ENCODE results near the gene LDHD.
A peak's percentile ranks its signal among the peaks of the same experiment; 100 is the strongest.

Gene LDHD

DNA sequence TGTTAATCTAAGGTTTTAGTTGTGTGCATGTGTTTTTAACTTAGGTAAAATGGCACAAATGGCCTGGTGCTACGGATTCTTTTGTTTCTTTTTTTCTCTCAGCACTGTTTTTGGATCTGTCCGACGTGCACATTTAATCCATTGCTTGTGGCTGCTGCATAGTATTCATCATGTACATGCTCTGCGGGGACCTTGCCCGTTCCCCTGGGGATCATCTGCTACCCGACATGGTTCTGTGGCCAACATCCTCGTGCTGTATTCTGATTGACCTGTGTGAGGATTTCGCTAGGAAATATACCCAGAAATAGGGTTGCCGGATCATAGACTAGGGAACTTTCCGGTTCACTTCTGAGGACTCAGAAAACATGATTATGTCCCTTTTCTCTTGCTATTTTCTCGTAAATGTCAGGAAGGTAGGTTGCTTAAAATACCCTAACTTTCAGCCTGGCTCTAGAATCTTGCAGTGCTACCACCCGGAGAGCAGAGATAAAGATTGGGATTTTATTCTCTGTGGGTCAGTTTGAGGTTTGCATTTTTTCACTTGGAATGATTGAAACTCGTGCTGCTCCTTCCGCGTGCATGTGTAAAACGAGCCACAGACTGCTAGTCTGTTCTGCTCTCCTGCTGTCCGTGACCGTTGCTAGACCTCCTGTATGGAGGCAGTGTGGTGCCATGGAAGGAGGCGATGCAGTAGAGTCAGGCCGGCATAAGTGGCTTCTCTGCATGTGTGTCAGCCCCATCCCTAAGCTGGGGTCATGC, 42.9 kb downstream of the LDHD start:
- no peaks in the 10 kb centered on the region for H3K9me3 ChIP-seq (replicated peaks; ENCODE audit: low read length)
- no peak overlapping the region for H3K4me3 ChIP-seq (ENCODE audit: low read length)
- H3K36me3 ChIP-seq (ENCODE audit: insufficient read depth, low read length), result no peaks in the 10 kb centered on the region
- H3K4me1 ChIP-seq (ENCODE audit: control insufficient read depth, insufficient read depth, low read length), result peaks cover 4% of the 10 kb centered on the region
- H3K9ac ChIP-seq (ENCODE audit: low read depth, low read length), result no peak overlapping the region
- H3K4me2 ChIP-seq (ENCODE audit: low read length), result peak overlapping the region; percentile 32
- H3K27me3 ChIP-seq (ENCODE audit: control insufficient read depth, insufficient read depth, low read length), result no peaks in the 10 kb centered on the region

DNA sequence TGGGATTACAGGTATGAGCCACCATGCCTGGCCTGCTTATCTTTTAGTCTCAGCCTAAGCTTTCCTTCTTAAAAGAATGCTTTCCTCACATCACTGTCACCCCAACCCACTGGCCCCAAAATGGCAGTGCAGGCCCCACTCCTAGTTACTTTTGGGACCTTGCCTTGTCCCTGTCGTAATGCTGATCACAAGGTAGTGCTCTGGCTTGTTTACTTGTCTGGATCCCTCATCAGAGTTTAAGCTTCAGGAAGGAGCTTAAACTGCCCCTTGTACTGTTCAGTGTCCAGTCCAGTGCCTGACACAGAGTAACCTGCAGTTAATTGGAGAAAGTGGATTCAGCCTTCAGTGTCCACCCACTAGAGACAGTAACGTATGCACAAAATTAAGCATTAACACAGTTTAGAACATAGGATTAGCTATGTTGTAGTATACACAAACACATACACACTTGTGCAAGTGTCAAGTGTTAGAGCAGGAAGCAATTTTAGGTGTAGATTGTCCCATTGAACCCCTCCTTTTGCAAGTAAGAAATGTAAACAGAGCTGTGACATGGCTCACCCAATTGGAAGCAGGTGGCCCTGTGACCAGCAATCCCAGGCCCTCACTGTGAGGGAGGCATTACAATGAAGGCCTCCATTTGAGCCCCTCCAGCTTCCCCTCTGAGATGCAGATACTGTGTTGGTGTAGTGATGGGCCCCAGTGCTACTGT, 44.2 kb downstream of the LDHD start:
- Histone ChIP-seq H3K4me1 (ENCODE audit: control insufficient read depth, insufficient read depth, low read length) (peaks cover 3% of the 10 kb centered on the region), H3K27me3 (ENCODE audit: control insufficient read depth, insufficient read depth, low read length) (no peaks in the 10 kb centered on the region), H3K9me3 (replicated peaks; ENCODE audit: low read length) (no peaks in the 10 kb centered on the region), H3K4me3 (ENCODE audit: low read length) (no peak overlapping the region), H3K4me2 (ENCODE audit: low read length) (no peak overlapping the region), H3K9ac (ENCODE audit: low read depth, low read length) (no peak overlapping the region), H3K36me3 (ENCODE audit: insufficient read depth, low read length) (no peaks in the 10 kb centered on the region)

DNA sequence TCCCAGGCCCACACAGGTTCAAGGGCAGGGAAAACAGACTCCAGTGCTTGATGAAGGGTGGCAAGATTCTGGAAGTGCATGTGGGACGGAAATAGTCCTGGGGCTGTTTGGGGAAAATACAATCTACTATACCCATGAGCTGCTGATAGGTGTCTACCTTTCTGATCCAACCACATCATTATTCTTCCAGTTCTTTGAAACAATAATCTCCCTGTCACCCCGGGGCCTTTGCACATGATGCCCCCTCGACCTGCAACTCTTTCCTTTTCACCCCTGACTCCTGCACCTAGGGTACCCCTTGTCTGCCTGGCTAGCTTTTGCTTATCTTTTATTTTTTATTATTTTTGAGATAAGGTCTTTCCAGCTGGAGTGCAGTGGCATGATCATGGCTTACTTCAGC, 45.0 kb downstream of the LDHD start:
- no peak overlapping the region for H3K4me2 ChIP-seq (ENCODE audit: low read length)
- no peak overlapping the region for H3K9ac ChIP-seq (ENCODE audit: low read depth, low read length)
- no peak overlapping the region for H3K4me3 ChIP-seq (ENCODE audit: low read length)
- H3K27me3 ChIP-seq (ENCODE audit: control insufficient read depth, insufficient read depth, low read length), result no peaks in the 10 kb centered on the region
- peaks cover 3% of the 10 kb centered on the region for H3K4me1 ChIP-seq (ENCODE audit: control insufficient read depth, insufficient read depth, low read length)
- H3K9me3 ChIP-seq (replicated peaks; ENCODE audit: low read length), result no peaks in the 10 kb centered on the region
- no peaks in the 10 kb centered on the region for H3K36me3 ChIP-seq (ENCODE audit: insufficient read depth, low read length)

DNA sequence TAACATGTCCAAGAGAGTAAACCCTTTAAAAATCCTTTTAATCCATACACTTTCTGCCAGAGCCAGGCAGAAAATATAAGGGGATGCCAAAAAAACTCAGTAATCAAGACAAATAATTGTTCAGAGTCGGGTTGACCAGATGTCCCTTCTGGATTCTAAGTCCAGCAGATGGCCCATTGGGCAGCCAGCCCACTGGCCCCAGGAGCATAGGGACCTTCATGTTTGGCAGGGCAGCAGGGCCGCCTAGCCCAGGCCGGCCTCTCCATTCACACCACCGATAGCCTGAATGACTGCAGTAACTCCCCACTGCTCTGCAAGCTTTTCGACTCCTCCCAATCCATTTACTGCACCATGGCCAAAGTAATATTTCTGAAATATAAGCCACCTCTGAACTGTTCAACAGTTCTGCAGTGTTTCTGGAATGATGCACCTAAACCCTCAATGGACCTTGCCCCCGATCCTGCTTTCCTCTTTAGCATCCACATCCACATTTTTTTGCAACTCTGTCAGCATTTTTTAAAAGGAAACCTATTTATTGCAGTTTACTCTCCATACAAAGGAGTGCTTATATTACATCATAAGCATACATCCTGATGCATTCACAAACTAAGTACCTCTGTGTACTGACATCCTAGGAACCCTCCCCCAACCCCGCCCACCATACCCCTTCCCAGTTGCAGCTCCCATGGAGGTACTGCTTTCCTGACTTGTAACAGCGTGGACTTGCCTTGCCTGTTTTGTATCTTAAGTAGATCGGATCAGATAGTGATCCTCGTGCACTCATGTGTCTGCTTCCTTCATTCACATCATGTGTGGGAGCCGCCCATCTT, 46.4 kb downstream of the LDHD start:
- Histone ChIP-seq H3K36me3 (ENCODE audit: insufficient read depth, low read length) (no peaks in the 10 kb centered on the region), H3K9ac (ENCODE audit: low read depth, low read length) (no peak overlapping the region), H3K4me1 (ENCODE audit: control insufficient read depth, insufficient read depth, low read length) (peaks cover 3% of the 10 kb centered on the region), H3K4me3 (ENCODE audit: low read length) (no peak overlapping the region), H3K27me3 (ENCODE audit: control insufficient read depth, insufficient read depth, low read length) (no peaks in the 10 kb centered on the region), H3K9me3 (replicated peaks; ENCODE audit: low read length) (no peaks in the 10 kb centered on the region), H3K4me2 (ENCODE audit: low read length) (no peak overlapping the region)

DNA sequence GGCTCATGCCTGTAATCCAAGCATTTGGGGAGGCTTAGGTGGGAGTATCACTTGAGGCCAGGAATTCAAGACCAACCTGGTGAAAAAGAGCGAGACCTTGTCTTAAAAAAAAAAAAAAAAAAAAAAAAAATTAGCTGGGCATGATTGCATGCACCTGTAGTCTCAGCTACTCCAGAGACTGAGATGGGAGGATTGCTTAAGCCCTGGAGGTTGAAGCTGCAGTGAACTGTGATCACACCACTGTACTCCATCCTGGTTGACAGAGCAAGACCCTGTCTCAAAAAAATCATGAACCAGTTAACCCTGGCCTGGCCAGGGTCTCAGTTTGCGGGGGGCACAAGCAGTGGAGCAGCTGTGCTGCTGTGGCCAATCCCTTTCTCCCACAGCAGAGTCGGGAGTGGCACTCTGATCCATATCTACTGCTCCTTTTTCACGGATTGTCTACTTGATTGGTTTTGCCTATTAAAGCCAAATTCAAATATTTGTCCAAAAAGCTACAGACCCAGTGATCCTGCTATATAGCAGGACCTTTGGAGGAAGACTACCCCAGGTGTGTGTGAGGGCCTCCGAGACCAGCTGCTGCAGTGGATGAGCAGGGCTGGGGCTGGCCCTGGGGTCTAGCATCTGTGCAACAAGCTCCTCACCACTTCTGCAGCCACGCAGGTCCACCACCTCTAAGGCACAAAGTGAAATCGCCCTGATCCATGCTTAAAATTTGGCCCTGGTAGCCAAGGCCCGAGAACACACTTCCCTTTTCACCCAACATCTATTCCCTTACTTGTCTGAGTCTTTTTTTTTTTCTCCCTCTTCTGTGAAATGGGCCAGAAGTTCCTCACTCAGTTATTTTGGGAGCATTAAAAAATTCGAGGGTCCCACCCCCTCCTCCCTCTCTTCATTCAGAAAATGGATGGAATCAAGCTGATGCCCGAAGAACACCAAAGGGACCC, 48.2 kb downstream of the LDHD start:
- Histone ChIP-seq H3K9ac (ENCODE audit: low read depth, low read length) (no peak overlapping the region), H3K4me3 (ENCODE audit: low read length) (no peak overlapping the region), H3K27me3 (ENCODE audit: control insufficient read depth, insufficient read depth, low read length) (no peaks in the 10 kb centered on the region), H3K9me3 (replicated peaks; ENCODE audit: low read length) (no peaks in the 10 kb centered on the region), H3K4me1 (ENCODE audit: control insufficient read depth, insufficient read depth, low read length) (peaks cover 3% of the 10 kb centered on the region), H3K36me3 (ENCODE audit: insufficient read depth, low read length) (no peaks in the 10 kb centered on the region), H3K4me2 (ENCODE audit: low read length) (no peak overlapping the region)

DNA sequence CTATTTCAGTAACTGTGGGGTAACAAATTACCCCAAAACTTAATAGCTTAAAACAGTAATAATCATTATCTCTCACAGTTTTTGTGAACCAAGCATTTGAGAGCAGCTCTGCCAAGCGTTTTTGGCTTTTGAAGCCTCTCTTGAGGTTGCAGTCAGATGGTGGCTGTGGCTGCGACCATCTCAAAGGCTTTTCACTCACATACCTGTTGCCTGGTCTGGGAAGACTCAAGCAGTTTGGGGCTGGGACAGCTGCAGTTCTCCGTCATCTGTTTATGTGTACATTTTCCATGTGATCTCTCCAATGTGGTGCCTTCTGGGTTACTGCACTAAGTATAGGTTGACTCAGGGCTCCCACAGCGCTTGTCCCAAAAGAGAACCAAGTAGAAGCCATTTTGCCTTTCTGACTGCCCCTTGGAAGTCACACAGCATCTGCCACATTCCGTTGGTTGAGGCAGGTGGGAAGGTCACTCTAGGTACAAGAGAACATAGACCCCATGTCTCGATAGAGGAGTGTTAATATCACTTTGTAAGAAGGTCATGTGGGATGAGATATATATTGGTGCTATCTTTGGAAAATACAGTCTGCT, 49.6 kb downstream of the LDHD start:
- Histone ChIP-seq H3K9me3 (replicated peaks; ENCODE audit: low read length) (no peaks in the 10 kb centered on the region), H3K27me3 (ENCODE audit: control insufficient read depth, insufficient read depth, low read length) (no peaks in the 10 kb centered on the region), H3K9ac (ENCODE audit: low read depth, low read length) (no peak overlapping the region), H3K36me3 (ENCODE audit: insufficient read depth, low read length) (no peaks in the 10 kb centered on the region), H3K4me1 (ENCODE audit: control insufficient read depth, insufficient read depth, low read length) (peaks cover 3% of the 10 kb centered on the region), H3K4me3 (ENCODE audit: low read length) (no peak overlapping the region), H3K4me2 (ENCODE audit: low read length) (no peak overlapping the region)

DNA sequence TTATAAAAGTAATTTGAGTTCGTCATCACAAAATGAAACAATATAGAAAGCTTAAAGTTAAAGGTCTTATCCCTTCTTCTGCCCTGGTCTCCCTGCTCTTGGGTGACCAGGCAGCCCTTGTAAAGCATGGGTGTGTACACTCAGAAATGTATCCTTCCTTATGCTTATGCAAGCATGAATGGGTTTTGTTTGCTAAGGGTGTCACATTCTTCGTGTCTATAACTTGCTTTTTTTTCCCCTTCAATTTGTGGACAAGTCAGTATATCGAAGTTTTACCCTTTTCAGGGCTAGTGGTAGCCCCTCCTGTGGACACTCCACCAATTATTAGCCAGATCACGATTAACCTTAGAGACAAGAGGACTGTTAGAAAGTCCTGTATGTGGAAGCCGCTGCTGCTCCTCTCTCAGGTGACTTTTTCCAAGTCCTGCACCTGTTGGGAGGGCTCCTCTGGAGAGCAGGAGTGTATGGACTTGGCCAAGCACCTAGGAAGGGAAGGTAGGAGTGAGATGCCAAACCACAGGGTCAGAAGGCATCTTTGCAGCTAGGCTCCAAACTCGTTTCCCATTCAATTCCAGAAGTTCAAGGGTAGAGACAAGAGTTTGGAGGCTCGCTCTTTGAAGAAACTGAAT, 50.9 kb downstream of the LDHD start:
- H3K4me1 ChIP-seq (ENCODE audit: control insufficient read depth, insufficient read depth, low read length), result peaks cover 3% of the 10 kb centered on the region
- H3K27me3 ChIP-seq (ENCODE audit: control insufficient read depth, insufficient read depth, low read length), result no peaks in the 10 kb centered on the region
- H3K9ac ChIP-seq (ENCODE audit: low read depth, low read length), result no peak overlapping the region
- H3K4me2 ChIP-seq (ENCODE audit: low read length), result no peak overlapping the region
- no peaks in the 10 kb centered on the region for H3K9me3 ChIP-seq (replicated peaks; ENCODE audit: low read length)
- H3K36me3 ChIP-seq (ENCODE audit: insufficient read depth, low read length), result no peaks in the 10 kb centered on the region
- H3K4me3 ChIP-seq (ENCODE audit: low read length), result no peak overlapping the region

DNA sequence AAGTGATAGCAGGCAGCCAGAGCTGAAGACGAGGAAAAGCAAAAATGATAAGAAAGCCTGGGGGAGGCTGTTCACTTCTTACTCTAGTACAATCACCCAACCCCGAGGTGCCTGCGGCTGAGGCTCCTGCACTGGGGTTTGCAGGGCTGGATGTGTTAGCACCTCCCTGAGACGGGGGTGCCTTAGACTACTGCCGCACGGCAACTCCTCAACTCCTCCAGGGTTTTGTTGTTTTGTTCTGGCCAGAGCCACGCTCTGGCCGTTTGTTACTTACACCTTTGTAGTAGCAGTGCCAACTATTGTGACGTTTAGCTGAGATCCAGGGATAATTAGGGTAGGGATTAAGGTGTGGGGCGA, 51.5 kb downstream of the LDHD start:
- Histone ChIP-seq H3K9ac (ENCODE audit: low read depth, low read length) (no peak overlapping the region), H3K4me2 (ENCODE audit: low read length) (no peak overlapping the region), H3K36me3 (ENCODE audit: insufficient read depth, low read length) (no peaks in the 10 kb centered on the region), H3K4me1 (ENCODE audit: control insufficient read depth, insufficient read depth, low read length) (peaks cover 1% of the 10 kb centered on the region), H3K4me3 (ENCODE audit: low read length) (no peak overlapping the region), H3K9me3 (replicated peaks; ENCODE audit: low read length) (no peaks in the 10 kb centered on the region), H3K27me3 (ENCODE audit: control insufficient read depth, insufficient read depth, low read length) (no peaks in the 10 kb centered on the region)

DNA sequence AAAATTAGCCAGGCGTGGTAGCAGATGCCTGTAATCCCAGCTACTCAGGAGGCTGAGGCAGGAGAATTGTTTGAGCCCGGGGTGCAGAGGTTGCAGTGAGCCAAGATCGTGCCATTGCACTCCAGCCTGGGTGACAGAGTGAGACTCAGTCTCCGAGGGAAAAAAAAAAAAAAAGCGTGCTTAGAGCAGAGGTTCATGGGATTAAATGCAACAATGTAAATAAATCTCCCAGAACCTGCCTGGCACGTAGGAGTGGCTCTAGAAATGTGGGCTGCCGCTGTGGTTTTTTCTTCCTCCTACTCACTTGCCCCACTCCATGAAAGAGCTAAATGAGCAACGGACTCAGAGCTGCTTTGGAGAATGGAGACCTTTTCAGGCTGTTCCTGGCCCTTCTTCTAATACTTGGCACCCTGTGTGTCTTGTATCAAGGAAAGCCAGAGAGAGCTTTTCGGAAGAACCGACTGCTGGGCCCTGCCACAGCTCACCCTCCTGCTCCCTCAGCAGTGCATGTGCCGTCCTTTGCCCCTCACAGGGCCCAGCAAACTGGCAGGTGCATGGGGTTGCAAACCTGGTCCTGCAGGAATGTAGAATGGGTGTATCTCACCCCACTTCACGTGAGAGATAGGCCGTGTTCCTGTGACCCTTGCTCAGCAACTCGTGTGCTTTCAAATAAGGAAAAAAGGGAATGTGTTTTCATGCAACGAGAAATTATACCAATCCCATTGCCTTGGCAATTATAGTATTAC, 52.0 kb downstream of the LDHD start:
- Histone ChIP-seq H3K36me3 (ENCODE audit: insufficient read depth, low read length) (no peaks in the 10 kb centered on the region), H3K4me3 (ENCODE audit: low read length) (no peak overlapping the region), H3K4me2 (ENCODE audit: low read length) (no peak overlapping the region), H3K4me1 (ENCODE audit: control insufficient read depth, insufficient read depth, low read length) (no peaks in the 10 kb centered on the region), H3K9ac (ENCODE audit: low read depth, low read length) (no peak overlapping the region), H3K27me3 (ENCODE audit: control insufficient read depth, insufficient read depth, low read length) (no peaks in the 10 kb centered on the region), H3K9me3 (replicated peaks; ENCODE audit: low read length) (no peaks in the 10 kb centered on the region)

DNA sequence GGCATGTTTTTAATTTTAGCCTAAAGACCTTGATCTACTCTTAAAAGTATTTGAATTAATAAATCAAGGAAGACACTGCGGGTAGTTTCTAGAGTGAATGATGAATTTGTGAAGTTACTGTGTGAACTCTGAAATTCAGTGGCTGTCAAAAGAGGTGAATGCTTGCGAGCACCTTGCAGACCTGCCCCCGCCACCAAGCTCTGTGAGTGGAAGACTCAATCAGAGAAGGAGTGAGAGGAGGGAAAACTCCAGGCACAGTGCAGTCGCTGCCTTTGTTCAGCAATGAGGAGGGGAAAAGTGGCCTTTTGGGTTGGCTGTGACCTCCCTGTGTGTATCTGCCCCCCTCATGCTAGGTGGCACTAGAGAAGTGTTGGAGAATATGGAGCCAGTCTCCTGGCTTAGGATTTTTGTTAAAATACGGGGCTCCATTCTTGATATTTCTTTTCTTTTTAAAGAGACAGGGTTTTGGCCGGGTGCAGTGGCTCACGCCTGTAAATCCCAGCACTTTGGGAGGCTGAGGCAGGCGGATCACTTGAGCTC, 53.0 kb downstream of the LDHD start:
- Histone ChIP-seq H3K4me1 (ENCODE audit: control insufficient read depth, insufficient read depth, low read length) (no peaks in the 10 kb centered on the region), H3K4me3 (ENCODE audit: low read length) (no peak overlapping the region), H3K27me3 (ENCODE audit: control insufficient read depth, insufficient read depth, low read length) (no peaks in the 10 kb centered on the region)

More for the DNA sequence above, 53.0 kb downstream of the LDHD start:
- Histone ChIP-seq H3K9ac (ENCODE audit: low read depth, low read length) (no peak overlapping the region), H3K4me2 (ENCODE audit: low read length) (no peak overlapping the region), H3K9me3 (replicated peaks; ENCODE audit: low read length) (no peaks in the 10 kb centered on the region), H3K36me3 (ENCODE audit: insufficient read depth, low read length) (no peaks in the 10 kb centered on the region)
